B cell (primary cell): ENCODE data around the gene AUP1. TPM values are rescaled to one million over a fixed set of nuclear protein-coding genes. Genes with fewer than 3 reads are reported as not detected.
"Not testable (repeated sequence)": the region's sequence is repeated elsewhere in the genome, so short reads cannot be mapped to it uniquely, and the experiment has no call there.

Experiments used
- ATAC-seq: fragments of 200-7000 bp; cut with Tn5 transposase; one replicate; pipeline ENCODE4 v1.10.0; 2021; ENCODE audit warnings: low read depth, mild to moderate bottlenecking, moderate number of reproducible peaks, moderate library complexity
- CTCF ChIA-PET: fragments of 350-600 bp; sonication (Branson Sonifier 250); formaldehyde crosslinking; loops from one replicate; lab custom pipeline; 2021; ENCODE audit warnings: antibody characterized with exemption, inconsistent platforms; lab: Charles Lee
- POLR2A ChIA-PET: fragments of 350-600 bp; sonication (Branson Sonifier 250); formaldehyde crosslinking; loops from one replicate; lab custom pipeline; 2021; ENCODE audit warnings: antibody characterized with exemption; lab: Charles Lee
- DNase-seq: peaks from one replicate; pipeline ENCODE4 v3.0.0; 2013
- H2AFZ ChIP-seq: 2 replicates; pipeline ENCODE4 v1.6.1; 2012; ENCODE audit warnings: mild to moderate bottlenecking, low read depth, low read length; ENCODE audit not compliant: insufficient read depth, poor library complexity, severe bottlenecking
- H3K27ac ChIP-seq, 2 donors: 1 replicate in 1 of 2; 2 replicates in 1 of 2; pipeline ENCODE4 v1.5.1; 2012 to 2013; ENCODE audit warnings: low read length in 2 of 2, mild to moderate bottlenecking in 2 of 2, moderate library complexity in 1 of 2
- H3K27me3 ChIP-seq, 4 experiments: fragments of 200-600 bp in 1 of 4; sonication (generic) in 1 of 4; replicated peaks in 1 of 4; 1 replicate in 2 of 4; 2 replicates in 2 of 4; pipeline versions ENCODE4 v1.6.1 to v1.7.0; 2013 to 2016; ENCODE audit warnings: low read length in 3 of 4, mild to moderate bottlenecking in 2 of 4, mixed read lengths in 1 of 4, moderate library complexity in 1 of 4; ENCODE audit not compliant: insufficient read depth in 4 of 4, control insufficient read depth in 3 of 4; ENCODE audit errors: control extremely low read depth in 1 of 4
- H3K36me3 ChIP-seq, 2 experiments: replicated peaks in 1 of 2; 1 replicate in 1 of 2; 2 replicates in 1 of 2; pipeline versions ENCODE4 v1.6.1 to v1.7.1; 2013; ENCODE audit warnings: low read length in 1 of 2; ENCODE audit not compliant: insufficient read depth in 2 of 2, control insufficient read depth in 1 of 2; ENCODE audit errors: control extremely low read depth in 1 of 2, extremely low read depth in 1 of 2
- H3K4me1 ChIP-seq, 2 donors: fragments of 200-600 bp in 1 of 2; sonication (generic) in 1 of 2; 1 replicate in 1 of 2; 2 replicates in 1 of 2; pipeline versions ENCODE4 v1.5.1 to v1.6.1; 2013 to 2017; ENCODE audit warnings: low read length in 2 of 2; ENCODE audit not compliant: control insufficient read depth in 2 of 2, insufficient read depth in 2 of 2
- H3K4me2 ChIP-seq: replicated peaks from 2 replicates; pipeline ENCODE3; 2012; ENCODE audit warnings: mild to moderate bottlenecking, low read depth, low read length; ENCODE audit not compliant: poor library complexity, severe bottlenecking
- H3K4me3 ChIP-seq, 5 experiments: fragments of 200-600 bp in 1 of 5; sonication (generic) in 1 of 5; 1 replicate in 3 of 5; 2 replicates in 2 of 5; pipeline versions ENCODE4 v1.5.1 to v1.7.0; 2011 to 2016; ENCODE audit warnings: low read length in 4 of 5, mild to moderate bottlenecking in 4 of 5, low read depth in 2 of 5, control low read depth in 1 of 5, moderate library complexity in 1 of 5; ENCODE audit not compliant: insufficient read depth in 1 of 5; ENCODE audit errors: control extremely low read depth in 1 of 5, extremely low read depth in 1 of 5
- H3K79me2 ChIP-seq: fragments of 200-600 bp; sonication (generic); one replicate; pipeline ENCODE4 v1.6.0; 2016; ENCODE audit warnings: low read length; ENCODE audit not compliant: control insufficient read depth, insufficient read depth
- H3K9ac ChIP-seq: fragments of 200-600 bp; sonication (generic); 2 replicates; pipeline ENCODE4 v1.6.1; 2017; ENCODE audit warnings: mild to moderate bottlenecking, low read length, moderate library complexity
- H3K9me3 ChIP-seq, 3 donors: one replicate each; pipeline versions ENCODE4 v1.6.1 to v1.7.1; 2013; ENCODE audit warnings: low read length in 2 of 3; ENCODE audit not compliant: control insufficient read depth in 2 of 3, insufficient read depth in 1 of 3; ENCODE audit errors: control extremely low read depth in 1 of 3
- H4K20me1 ChIP-seq: 2 replicates; pipeline ENCODE4 v1.6.0; 2012; ENCODE audit warnings: mild to moderate bottlenecking, low read length; ENCODE audit not compliant: insufficient read depth, control insufficient read depth, poor library complexity, severe bottlenecking
- H3K27ac Mint-ChIP-seq: one replicate; pipeline ENCODE4 v1.8.0; 2021; ENCODE audit warnings: mixed read lengths
- H3K27me3 Mint-ChIP-seq: one replicate; pipeline ENCODE4 v1.8.0; 2021; ENCODE audit warnings: mixed read lengths
- H3K4me1 Mint-ChIP-seq: one replicate; pipeline ENCODE4 v1.8.0; 2021; ENCODE audit warnings: mixed read lengths
- H3K4me3 Mint-ChIP-seq: one replicate; pipeline ENCODE4 v1.8.0; 2021; ENCODE audit warnings: mixed read lengths
- H3K9me3 Mint-ChIP-seq: one replicate; pipeline ENCODE4 v1.8.0; 2022; ENCODE audit warnings: mixed read lengths; ENCODE audit not compliant: insufficient read depth
- EZH2 ChIP-seq: IDR thresholded peaks from 2 replicates; pipeline ENCODE4 v1.6.1; 2012; ENCODE audit warnings: borderline replicate concordance, low read depth, mild to moderate bottlenecking, moderate library complexity, low read length; ENCODE audit not compliant: insufficient read depth, poor library complexity, severe bottlenecking
- WGBS: methylation state at CpG from one replicate; pipeline ENCODE4 v1.1.5; 2013; ENCODE audit warnings: missing lambda C conversion rate; ENCODE audit not compliant: insufficient coverage; 5-methylcytosine and 5-hydroxymethylcytosine counted together
- intact Hi-C: fragments of 100-400 bp; cut with micrococcal nuclease; formaldehyde crosslinking; loops from one replicate; pipeline ENCODE4 v1.10.0; 2022
- polyA plus RNA-seq: library from polyadenylated mRNA; depleted of rRNA; stranded (reverse); fragments of >200 nt; gene quantifications from 2 replicates; pipeline ENCODE4 v1.2.3, GENCODE V29; 2012
- total RNA-seq, 2 donors: library from RNA; stranded (reverse); fragments of 120-200 nt in 1 of 2; gene quantifications; 1 replicate in 1 of 2; 2 replicates in 1 of 2; pipeline versions ENCODE4 v1.2.3 to v1.2.4, GENCODE V29; 2013 to 2022
- TF ChIP-seq, protein P1 (sequence below): fragments of 200-600 bp; IDR thresholded peaks from one replicate; pipeline ENCODE4 v1.8.0; 2022; ENCODE audit warnings: antibody characterized with exemption, mild to moderate bottlenecking

The AUP1 gene
- total and polyA plus RNA-seq, 2 donors (not counting 1 experiment from before 2014, with no cell fraction given), result 201 to 525 TPM

DNA sequence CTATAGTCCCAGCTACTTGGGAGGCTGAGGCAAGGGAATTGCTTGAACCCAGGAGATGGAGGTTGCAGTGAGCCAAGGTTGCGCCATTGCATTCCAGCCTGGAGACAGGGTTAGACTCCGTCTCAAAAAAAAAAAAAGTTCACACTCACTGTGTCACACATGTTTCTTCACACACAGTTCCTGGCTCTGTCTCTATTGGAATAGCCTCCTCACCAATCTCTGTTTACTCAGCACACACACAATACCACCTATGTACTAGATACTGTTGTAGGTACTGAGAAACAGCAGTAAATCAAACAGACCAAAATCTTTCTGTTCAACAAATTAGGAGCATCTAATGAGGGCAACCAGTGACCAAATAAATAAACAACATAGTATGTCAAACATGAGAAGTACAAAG, 43.4 kb downstream of the AUP1 start:
- POLR2A ChIA-PET, result no interaction called here
- H3K9me3 ChIP-seq, result no peaks in the 10 kb centered on the region

DNA sequence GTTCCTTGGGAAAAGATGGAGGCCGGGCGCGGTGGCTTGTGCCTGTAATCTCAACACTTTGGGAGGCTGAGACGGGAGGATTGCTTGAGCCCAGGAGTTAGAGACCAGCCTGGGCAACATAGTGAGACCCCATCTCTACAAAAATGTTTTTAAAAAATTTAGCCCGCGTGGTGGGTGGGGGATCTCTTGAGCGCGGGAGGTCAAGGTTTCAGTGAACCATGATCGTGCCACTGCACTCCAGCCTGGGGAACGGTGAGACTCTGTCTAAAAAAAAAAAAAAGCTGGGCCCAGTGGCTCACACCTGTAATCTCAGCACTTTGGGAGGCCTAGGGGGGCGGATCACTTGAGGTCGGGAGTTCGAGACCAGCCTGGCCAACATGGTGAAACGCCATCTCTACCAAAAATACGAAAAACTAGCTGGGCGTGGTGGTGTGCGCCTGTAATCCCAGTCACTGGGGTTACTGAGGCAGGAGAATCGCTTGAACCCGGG, 45.8 kb downstream of the AUP1 start:
- ChIA-PET CTCF (interaction anchor here (0.7 to 7.1 kb wide), 22 partner anchors 10 to 1083 kb away, joined by 3 to 149 read pairs (median 4); partner anchors contain the start of genes AUP1, DQX1, HTRA2 and INO80B), POLR2A (interaction anchor here (1.2 to 3.8 kb wide), 6 partner anchors 11 to 104 kb away, joined by 4 to 56 read pairs (median 16); partner anchors contain the start of genes AUP1, HTRA2, INO80B and MRPL53)
- Histone ChIP-seq H3K4me2 (peak overlapping the region; percentile 90), H3K4me1 (peaks cover 21 to 29% of the 10 kb centered on the region in 2 donors), H3K27ac (peak overlapping the region in 1 of 2 donors; percentile 84), H3K79me2 (peaks cover 71% of the 10 kb centered on the region), H3K4me3 (peak overlapping the region; percentile 74 to 96 (median 88)), H3K9ac (peak overlapping the region; percentile 91), H4K20me1 (peaks cover 52% of the 10 kb centered on the region), H3K36me3 (peaks cover 0 to 35% of the 10 kb centered on the region in 2 experiments), H2AFZ (peak overlapping the region; percentile 100)
- ATAC-seq, H3K9me3 ChIP-seq, H3K27me3 ChIP-seq, H3K27me3 Mint-ChIP-seq, H3K9me3 Mint-ChIP-seq, DNase-seq: not testable (repeated sequence)
- intact Hi-C loops, result loop anchor here (1.0 to 2.0 kb wide), 7 partner anchors 11 to 71 kb away; partner anchors contain the start of genes AUP1, C2orf81, DOK1 and HTRA2
- 93% methylated on average over 14 of the region's 19 CpGs for WGBS
- Mint-ChIP-seq H3K27ac (peak overlapping the region; percentile 99), H3K4me3 (peak overlapping the region; percentile 100), H3K4me1 (peaks cover 34% of the 10 kb centered on the region)

More for the DNA sequence above, 43.4 kb downstream of the AUP1 start:
- no peaks in the 10 kb centered on the region for H3K9me3 Mint-ChIP-seq
- no peak overlapping the region for H2AFZ ChIP-seq
- no peak overlapping the region for H3K4me2 ChIP-seq
- H3K27me3 Mint-ChIP-seq, result no peaks in the 10 kb centered on the region
- no peak overlapping the region for H3K9ac ChIP-seq
- H3K27ac Mint-ChIP-seq, result no peak overlapping the region
- H3K4me3 ChIP-seq, result no peak overlapping the region
- CTCF ChIA-PET, result interaction anchor here (0.7 to 7.1 kb wide), 3 partner anchors 14 to 114 kb away, joined by 3 to 149 read pairs (median 3); no protein-coding TSS in a partner anchor
- peaks cover 17 to 23% of the 10 kb centered on the region in 2 donors for H3K4me1 ChIP-seq
- DNase-seq (no peak), ATAC-seq (no peak)
- peaks cover 54% of the 10 kb centered on the region for H3K79me2 ChIP-seq
- no peak overlapping the region for H3K4me3 Mint-ChIP-seq
- peaks cover 0 to 45% of the 10 kb centered on the region in 2 experiments for H3K36me3 ChIP-seq
- WGBS, result 100% methylated on average over 2 of the region's 2 CpGs
- intact Hi-C loops, result no loop called here
- TF ChIP-seq, protein P1, sequence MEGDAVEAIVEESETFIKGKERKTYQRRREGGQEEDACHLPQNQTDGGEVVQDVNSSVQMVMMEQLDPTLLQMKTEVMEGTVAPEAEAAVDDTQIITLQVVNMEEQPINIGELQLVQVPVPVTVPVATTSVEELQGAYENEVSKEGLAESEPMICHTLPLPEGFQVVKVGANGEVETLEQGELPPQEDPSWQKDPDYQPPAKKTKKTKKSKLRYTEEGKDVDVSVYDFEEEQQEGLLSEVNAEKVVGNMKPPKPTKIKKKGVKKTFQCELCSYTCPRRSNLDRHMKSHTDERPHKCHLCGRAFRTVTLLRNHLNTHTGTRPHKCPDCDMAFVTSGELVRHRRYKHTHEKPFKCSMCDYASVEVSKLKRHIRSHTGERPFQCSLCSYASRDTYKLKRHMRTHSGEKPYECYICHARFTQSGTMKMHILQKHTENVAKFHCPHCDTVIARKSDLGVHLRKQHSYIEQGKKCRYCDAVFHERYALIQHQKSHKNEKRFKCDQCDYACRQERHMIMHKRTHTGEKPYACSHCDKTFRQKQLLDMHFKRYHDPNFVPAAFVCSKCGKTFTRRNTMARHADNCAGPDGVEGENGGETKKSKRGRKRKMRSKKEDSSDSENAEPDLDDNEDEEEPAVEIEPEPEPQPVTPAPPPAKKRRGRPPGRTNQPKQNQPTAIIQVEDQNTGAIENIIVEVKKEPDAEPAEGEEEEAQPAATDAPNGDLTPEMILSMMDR, result no peak
- no peak for TF ChIP-seq EZH2
- no peak overlapping the region for H3K27ac ChIP-seq
- peaks cover 55% of the 10 kb centered on the region for H4K20me1 ChIP-seq
- H3K27me3 ChIP-seq, result no peaks in the 10 kb centered on the region
- peaks cover 26% of the 10 kb centered on the region for H3K4me1 Mint-ChIP-seq
